ENCODE results near the gene DNAJC16.

DNAJC16 gene

DNA sequence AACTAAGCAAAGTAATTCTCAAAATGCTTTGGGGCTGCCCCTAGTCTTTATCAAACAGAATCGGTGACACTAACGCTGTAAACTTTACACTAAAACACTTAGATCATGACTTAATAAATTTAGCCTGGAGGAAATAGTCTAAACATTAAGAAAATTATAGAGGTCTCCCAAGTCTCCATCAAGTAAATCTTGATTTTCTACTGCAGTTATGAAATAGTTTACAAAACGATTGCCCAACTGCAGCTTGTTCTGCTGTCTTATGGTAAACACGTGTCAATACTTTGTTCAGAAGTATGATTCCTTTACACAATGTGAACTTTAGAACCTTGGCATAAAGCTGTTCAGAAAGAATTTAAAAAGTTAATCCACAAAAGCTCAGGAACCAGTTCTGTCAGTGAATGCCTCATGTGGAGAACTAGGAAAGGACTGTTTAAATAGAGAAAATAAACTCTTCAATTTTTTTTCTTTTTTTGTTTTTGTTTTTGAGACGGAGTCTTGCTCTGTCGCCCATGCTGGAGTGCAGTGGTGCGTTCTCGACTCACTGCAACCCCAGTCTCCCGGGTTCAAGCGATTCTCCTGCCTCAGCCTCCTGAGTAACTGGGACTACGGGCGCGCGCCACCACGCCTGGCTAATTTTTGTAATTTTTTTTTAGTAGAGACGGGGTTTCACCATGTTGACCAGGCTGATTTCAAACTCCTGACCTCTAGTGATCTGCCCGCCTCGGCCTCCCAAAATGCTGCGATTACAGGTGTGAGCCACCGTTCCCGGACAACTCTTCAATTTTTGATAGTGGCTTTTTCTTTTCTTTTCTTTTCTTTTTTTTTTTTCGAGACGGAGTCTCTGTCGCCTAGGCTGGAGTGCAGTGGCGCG lies 92.2 kb downstream of the DNAJC16 start:
- DNase-seq (ENCODE audit: low read depth in 3 of 3, low spot score in 1 of 3): no peak

DNA sequence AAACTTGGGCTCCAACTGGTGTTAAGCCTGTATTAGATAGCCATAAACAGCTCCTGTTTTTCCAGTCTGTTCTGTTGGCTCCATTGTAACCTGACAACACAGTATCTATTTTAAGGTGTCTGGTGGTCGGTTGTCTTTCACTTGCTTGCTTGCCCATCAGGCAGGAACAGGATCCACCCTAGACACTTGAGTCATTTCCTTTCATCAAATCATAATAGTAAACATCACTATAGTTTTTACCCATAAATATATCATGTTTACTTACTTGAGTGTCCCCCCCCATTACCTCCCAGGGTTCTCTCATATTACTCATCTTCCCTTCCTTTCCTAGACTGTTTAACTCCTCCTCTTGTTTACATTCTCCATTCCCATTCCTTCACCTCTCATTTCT lies 93.5 kb downstream of the DNAJC16 start:
- no peak for DNase-seq (ENCODE audit: low read depth in 3 of 3, low spot score in 1 of 3)

DNA sequence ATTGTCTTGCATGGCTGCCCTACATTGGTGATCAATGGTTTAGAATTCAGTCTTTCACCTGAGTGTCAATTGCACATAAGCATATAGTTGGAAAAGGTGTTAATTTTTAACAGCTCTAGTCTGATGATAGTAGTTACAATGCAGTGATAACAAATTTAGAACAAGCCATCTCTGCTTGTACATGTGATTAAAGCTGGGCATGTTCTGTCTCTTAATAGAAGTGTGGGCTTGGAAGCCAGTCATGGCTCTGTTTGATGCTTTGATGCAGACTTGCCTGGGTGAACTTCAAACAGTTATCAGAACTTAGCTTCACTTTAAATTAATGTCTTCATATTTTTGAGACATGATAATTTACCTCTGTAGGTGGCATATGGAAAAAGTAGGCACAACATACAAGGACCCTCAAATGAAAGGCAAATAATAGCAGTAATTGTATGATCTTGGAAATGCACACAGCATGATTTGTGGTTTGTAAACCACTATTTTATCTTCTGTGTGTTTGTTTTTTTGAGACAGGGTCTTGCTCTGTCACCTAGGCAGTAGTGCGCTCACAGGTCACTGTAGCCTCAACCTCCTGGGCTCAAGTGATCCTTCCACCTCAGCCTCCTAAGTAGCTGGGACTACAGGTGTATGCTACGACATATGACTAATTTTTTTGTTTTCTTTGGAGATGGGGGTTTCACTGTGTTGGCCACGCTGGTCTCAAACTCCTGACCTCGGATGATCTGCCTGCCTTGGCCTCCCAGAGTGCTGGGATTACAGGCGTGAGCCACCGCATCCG lies 94.4 kb downstream of the DNAJC16 start:
- no peak for DNase-seq (ENCODE audit: low read depth in 3 of 3, low spot score in 1 of 3)

DNA sequence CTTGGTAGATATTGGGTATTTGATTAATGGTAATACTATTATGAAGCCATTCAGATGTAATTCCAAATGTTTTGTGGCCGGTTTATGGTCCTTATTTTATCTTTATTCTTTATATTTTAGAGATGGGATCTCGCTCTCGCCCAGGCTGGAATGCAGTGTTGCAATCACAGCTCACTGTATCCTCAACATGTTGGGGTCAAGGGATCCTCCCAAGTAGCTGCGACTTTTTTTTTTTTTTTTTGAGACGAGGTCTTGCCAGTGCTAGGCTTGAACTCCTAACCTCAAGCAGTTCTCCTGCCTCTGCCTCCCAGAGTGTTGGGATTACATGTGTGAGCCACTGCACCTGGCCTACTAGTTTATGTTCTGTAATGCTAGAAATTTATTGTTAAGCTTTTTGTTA lies 95.3 kb downstream of the DNAJC16 start:
- DNase-seq (ENCODE audit: low read depth in 3 of 3, low spot score in 1 of 3): no peak

DNA sequence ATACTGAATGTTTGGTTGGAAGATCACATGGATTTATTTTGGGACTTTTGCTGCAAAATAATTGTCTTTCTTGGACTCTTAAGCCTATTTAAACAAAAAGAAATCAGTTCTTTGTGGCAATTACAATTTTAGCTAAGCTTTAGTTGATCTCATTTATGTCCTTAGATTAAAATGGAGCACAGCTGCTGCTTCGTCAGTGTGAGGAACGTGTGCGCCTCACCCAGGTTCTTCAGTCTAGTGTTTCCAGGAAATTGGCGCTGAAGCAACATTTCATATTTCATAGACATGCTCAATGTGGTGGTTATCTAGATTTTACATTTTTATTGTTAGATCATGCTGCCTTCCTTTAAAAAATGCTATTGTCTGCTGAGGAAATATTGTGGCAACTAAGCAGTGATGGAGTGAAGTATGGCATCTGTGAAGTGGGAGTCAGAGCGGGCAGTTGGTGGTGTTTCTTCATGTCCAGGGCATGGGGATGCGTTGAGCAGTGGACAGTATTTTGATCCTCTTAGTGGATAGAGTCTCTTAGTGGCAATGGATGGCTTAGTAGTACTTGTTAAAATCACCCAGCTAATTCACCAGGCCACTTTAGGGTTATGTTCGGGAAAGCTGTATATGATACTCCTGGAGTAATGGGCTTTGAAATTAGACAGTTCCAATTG lies 96.2 kb downstream of the DNAJC16 start:
- no peak for DNase-seq (ENCODE audit: low read depth in 3 of 3, low spot score in 1 of 3)

DNA sequence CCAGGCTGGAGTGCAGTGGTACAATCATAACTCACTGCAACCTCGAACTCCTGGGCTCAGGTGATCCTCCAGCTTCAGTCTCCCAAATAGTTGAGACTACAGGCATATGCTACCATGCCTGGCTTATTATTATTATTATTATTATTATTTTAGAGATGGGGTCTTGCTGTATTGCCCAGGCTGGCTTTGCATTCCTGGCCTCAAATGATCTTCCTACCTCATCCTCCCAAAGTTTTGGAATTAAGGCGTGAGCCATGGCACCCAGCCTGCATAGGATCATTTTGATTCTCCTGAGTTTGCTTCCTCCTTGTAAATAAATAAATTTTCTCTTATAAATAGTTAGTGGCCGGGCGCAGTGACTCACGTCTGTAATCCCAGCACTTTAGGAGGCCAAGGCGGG lies 96.8 kb downstream of the DNAJC16 start:
- no peak for DNase-seq (ENCODE audit: low read depth in 3 of 3, low spot score in 1 of 3)

DNA sequence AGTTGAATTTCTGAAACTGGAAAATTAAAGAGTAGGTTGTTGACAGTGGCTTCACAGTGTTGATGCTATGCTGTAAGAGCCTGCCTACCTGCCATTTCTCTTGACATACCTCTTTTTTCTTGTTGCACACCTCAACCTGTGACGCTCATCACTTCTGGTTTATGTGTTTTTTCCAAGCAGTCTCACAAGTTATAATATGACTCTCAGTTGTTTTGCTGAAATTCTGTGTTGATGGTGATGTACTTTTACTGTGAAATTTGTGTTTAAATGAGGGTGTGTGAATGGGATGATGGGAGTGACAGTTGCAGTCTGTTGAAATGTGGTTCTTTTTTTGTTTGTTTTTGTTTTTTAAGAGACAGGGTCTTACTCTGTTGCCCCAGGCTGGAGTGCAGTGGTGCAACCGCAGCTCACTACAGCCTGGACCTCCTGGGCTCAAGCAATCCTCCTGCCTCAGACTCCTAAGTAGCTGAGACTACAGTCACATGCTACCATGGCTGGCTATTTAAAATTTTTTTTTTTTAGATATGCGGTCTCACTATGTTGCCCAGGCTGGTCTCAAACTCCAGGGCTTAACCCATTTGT lies 97.6 kb downstream of the DNAJC16 start:
- DNase-seq (ENCODE audit: low read depth in 3 of 3, low spot score in 1 of 3): no peak

DNA sequence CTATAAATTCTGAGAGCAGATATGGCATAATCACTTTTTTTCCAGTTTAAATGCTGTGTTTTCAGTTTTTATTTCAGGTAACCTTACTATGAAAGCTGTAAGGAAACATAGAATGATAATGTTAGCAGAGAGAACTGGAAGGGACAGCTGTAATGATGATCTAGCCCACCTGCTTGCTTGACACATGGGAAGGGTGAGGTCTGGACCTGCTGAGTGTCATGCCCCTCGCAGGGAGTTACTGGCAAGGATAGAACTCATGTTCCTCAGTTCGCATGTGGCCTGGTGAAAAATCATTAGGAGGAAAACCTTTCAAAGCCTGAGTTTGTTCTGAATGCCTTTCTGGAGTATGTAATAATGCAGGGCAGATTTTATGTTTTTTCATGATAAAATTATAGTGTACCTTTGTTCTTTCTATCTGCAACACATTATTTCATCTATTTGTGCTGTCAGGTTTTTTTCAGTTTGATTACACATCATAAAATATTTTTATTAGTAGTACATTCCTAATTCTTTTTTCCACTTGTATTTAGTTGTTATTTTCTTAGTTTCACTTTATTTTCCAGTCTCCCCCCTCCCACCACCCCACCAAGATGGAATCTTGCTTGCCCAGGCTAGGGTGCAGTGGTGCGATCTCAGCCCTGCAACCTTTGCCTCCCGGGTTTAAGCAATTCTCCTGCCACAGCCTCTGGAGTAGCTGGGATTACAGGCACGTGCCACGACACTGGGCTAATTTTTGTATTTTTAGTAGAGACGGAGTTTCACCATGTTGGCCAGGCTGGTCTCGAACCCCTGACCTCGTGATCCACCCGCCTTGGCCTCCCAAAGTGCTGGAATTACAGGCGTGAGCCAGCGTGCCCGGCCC lies 98.6 kb downstream of the DNAJC16 start:
- DNase-seq (ENCODE audit: low read depth in 3 of 3, low spot score in 1 of 3): no peak

Data from stimulated activated CD4-positive, alpha-beta T cell treated with anti-CD3 and anti-CD28 coated beads, TNF-alpha, amount 100 ng/mL, for 1 hour (primary cell).